Measurements from ENCODE around the gene AOAH.

The AOAH gene

DNA sequence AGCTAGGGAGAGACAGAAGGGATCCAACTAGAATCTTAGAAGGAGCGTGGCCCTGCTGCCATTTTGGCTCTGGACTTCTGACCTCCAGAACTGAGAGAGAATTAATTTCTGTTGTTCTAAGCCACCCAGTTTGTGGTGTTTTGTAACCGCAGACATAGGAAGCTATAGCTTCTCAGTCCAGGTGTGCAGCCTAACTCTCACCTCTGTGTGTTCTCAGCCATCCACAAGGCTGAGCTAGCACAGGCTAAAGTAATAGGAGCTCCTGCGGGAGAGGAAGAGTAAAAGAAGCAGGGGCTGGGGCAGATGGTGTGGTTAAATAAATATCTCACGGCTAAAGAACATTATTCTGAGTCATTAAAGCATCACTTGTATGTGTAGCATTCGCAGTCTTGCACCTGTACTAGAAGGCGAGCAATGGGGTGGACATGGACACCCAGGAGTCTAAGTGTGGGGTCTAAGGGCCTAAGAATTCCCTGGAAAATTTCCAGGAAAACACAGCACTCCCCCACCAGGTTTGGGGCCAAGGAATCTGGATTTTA, 94.1 kb downstream of the AOAH start:
- DNase-seq (ENCODE audit: low read depth in 2 of 2): no peak

DNA sequence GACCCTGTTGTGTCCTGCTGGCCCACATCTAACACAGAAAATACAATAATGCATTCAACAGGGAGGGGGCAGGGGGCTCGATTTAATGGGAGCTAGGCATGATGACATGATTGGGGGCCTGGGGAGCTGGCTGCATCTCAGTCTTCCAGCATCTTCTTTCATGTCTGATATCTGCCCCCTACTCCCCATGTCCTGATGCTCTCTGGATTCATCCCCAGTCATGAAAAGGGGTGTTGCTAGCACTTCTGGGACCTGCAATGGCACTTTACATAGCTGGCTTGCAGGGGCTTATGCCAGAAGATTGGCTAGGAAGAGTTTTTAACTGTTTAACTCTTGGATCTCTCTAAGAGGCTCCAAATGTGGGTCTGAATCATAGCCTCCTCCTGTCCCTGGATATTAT, 94.9 kb downstream of the AOAH start:
- DNase-seq (ENCODE audit: low read depth in 2 of 2): no peak

GRCh38 chr7:36627836-36628235, 96.5 kb downstream of the AOAH start:
- no peak for DNase-seq (ENCODE audit: low read depth in 2 of 2)

DNA sequence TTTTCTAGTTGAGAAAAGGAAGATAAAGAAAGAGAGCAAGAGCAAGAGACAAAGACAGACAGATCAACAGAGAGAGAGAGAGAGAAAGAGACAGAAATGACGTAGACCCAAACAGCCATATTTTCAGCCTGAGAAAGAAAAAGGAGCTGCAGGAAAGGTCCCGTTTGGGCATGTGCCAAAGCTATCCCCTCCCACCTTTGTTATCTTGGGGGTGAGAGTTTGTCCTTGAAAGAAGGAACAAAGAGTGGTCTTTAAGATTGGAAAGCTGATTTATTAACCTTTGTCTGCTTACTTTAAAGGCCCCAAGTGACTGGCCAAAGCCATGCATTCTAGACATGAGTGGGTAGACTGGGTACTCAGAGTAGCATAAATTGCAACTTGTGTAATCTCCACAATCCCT, 98.2 kb downstream of the AOAH start:
- no peak for DNase-seq (ENCODE audit: low read depth in 2 of 2)

GRCh38 chr7:36625247-36625646, 99.0 kb downstream of the AOAH start:
- no peak for DNase-seq (ENCODE audit: low read depth in 2 of 2)

DNA sequence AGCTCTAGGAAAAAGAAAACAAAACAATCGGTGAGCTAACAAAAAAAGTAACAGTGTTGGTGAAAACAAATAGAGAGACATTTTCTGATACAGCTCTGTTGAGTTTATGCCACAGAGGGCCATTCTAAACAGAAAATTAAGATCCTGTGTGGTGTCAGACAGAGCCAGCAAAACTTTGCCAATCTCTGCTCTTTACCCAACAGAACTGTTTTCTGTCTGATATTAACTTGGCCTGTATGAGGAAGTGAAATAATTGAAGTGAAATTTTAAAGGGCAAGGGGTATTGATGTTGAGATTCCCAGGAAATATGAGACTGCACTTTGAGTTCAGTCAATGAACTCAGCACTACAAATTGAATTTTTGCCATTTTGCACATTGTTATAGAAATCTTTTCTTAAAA, 101.0 kb downstream of the AOAH start:
- no peak for DNase-seq (ENCODE audit: low read depth in 2 of 2)

DNA sequence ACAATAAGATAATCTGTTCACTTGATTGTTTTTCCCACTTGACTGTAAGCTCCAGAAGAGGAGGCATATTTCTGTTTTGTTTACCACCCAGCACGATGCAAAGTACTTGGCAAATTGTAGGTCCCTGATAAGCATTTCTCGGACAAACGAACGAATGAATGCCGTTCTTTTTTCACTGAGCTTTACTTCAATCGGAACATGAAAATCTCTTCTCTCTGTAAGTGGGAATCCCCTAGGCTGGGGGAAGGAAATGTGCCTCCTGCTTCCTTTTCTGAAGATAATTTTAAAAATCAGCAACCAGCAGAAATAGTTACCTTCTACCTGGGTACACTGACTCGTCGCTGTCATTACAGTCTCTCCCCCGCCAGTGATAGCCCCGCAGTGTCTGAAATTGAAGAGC, 102.9 kb downstream of the AOAH start:
- DNase-seq (ENCODE audit: low read depth in 2 of 2): no peak

DNA sequence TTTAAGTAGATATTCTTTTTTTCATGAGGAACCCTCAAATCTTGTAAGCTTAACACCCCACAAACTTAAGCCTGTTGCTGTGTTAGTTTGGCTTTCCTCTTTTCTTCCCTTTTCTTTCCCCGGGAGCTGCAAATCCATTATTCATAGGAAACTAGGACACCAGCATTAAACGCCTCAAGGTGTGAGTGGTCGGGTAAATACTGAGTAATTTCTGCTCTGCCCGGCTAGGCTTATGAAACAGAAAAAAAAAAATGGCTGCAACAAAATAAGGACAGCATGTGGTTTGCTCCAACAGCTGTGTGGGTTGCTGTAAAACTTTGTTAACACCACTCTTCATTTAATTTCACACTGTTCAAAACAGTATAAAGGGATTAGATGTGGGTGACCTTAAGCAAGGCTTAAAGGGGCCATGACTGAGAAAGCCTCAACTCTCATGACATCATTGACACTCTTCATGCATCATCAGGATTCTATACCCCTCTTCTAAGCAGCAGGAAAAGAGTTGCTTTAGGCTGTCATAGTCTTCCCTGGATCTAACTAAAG, 104.1 kb downstream of the AOAH start:
- no peak for DNase-seq (ENCODE audit: low read depth in 2 of 2)

DNA sequence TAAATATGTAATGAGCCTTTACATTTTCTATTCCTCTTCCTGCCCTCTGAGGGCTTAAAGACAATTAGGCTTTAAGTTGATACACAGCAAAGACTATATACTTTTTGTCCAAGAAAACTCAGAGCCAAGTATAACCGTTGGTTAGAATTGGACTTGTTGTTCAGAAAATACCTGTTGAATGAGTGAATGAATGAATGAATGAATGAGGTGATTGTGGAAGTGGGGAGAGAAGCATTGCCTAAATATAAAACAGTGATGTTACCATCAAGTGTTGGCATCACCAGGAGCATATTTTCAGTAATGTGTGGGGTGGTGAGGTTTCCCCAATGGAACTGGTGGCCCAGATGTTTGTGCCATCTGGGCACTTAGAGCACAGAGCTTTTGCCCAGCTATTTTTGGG, 106.9 kb downstream of the AOAH start:
- DNase-seq (ENCODE audit: low read depth in 2 of 2): no peak

GRCh38 chr7:36615852-36616540, 108.3 kb downstream of the AOAH start:
- DNase-seq (ENCODE audit: low read depth in 2 of 2): no peak

GRCh38 chr7:36614959-36615358, 109.3 kb downstream of the AOAH start:
- DNase-seq (ENCODE audit: low read depth in 2 of 2): no peak

GRCh38 chr7:36613031-36613614, 111.2 kb downstream of the AOAH start:
- no peak for DNase-seq (ENCODE audit: low read depth in 2 of 2)

GRCh38 chr7:36611703-36612102, 112.6 kb downstream of the AOAH start:
- no peak for DNase-seq (ENCODE audit: low read depth in 2 of 2)

GRCh38 chr7:36607721-36608095, 116.6 kb downstream of the AOAH start:
- no peak for DNase-seq (ENCODE audit: low read depth in 2 of 2)

GRCh38 chr7:36606976-36607720, 117.1 kb downstream of the AOAH start:
- no peak for DNase-seq (ENCODE audit: low read depth in 2 of 2)

- no peak for DNase-seq (ENCODE audit: low read depth in 2 of 2)
These were observed 117.9 kb downstream of the AOAH start for GRCh38 chr7:36606153-36606975.

DNA sequence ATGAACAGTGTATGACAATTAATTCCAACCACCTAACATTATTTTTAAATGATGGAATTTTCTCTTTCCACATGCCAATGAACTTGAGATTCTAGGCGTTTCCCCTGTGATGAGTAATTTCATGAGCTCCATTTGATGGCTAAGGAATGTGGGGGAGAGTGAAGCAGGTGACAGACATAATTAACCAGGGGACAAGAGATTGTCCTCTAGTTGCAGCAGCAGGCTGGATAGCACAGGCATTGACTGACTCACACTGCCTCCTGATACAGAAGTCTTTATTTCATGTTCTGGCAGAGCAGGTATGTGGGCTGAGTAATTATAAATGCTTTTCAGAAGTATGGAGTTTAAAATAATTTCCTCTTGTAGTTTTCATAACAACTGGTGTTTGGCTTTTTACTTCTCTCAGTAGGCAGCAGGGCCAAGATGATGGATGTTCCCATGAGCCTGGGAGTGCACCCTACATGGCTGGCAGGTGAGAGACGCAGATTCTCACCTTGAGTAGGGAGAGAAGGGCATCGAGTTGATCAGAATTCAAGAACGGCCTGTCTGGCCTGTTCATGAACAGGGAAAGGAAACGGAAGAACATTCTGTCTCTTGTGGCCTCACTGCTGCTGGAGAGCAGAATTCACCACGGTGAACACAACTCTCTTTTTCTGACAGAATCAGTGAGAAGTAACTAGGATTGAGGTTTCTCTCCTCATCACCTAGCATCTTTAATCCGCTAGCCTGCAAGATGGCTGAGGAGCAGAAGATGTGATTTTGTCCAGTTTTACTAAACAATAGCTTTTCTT, 118.8 kb downstream of the AOAH start:
- no peak for DNase-seq (ENCODE audit: low read depth in 2 of 2)

GRCh38 chr7:36604806-36605205, 119.5 kb downstream of the AOAH start:
- no peak for DNase-seq (ENCODE audit: low read depth in 2 of 2)

DNA sequence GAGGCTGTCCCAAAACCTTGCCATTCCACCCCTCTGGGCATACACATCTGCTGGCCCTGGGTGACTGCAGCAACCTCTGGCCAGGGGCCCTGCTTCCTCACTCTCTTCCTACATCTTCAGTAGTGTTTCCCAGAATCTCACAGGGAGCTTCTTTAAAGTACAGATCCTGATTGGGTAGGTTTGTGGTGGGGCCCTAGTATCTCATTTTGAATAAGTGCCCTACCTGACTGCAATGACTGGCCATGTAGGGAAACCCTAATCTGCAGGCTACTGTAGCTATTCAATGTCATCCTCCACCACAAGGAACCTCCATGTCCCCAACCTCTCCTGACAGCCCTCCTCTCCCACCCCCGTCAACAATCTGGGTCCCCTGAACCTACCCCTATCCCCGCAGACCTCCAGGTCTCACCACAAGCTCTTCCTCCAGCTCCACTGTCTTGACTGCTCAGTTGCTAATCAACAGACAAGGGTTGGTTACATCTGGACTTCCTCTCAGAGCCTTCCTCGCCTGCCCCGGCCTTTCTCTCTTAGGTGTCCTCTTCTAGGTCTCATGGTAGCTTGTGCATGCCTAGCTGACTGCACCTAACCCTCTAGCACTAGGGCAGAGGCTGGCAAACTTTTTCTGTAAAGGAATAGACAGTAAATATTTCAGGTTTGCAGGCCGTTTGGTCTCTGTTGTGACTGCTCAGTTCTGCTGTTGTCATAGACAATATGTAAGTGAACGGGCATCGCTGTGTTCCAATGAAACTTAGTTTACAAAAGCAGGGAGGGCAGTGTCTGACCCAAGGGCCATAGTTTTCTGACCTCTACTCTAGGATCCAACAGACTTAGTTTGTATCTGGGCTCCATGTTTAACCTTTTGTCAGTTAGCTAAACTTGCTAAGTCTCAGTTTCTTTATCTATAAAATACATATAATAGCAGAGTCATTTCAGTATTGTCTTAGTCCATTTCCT, 121.1 kb downstream of the AOAH start:
- no peak for DNase-seq (ENCODE audit: low read depth in 2 of 2)

DNA sequence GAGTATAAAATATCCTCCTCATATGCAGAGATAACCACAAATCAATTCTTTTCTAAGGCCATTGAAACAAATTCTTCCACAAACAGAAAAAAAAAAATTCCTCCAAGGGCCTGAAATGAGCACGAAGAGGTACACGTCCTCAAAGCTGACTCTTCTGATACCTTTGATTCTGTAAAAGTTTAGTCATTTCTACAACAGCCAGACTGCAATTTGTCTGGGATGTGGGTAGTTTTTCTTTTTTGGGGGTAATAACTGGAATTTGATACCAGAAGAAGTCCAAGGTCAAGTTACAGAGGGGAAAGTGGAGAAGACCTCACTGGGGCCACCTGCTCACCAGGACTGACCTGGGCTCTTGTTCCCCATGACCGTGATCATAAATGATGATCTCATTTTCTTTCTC, 121.8 kb downstream of the AOAH start:
- no peak for DNase-seq (ENCODE audit: low read depth in 2 of 2)
